ENCODE results near the gene ZPBP2. TPM values are rescaled to one million over a fixed set of nuclear protein-coding genes. Genes with fewer than 3 reads are reported as not detected.

The ZPBP2 gene
- total RNA-seq, 1 experiment from 2014 or later = not detected

- no peaks in the 10 kb centered on the region for H3K27me3 ChIP-seq (ENCODE audit: low read length)
- no peak overlapping the region for H3K9ac ChIP-seq (ENCODE audit: low read length)
- ChIA-PET POLR2A (ENCODE audit: unreplicated experiment) (no interaction called here), CTCF (no interaction called here)
- peaks cover 4% of the 10 kb centered on the region for H3F3A ChIP-seq (ENCODE audit: low read length, unreplicated experiment)
- H3K27ac ChIP-seq (ENCODE audit: low read length) = no peak overlapping the region
- no peak overlapping the region for H3K4me3 ChIP-seq (ENCODE audit: low read length)
- H4K20me1 ChIP-seq (ENCODE audit: low read length) = no peaks in the 10 kb centered on the region
- no peaks in the 10 kb centered on the region for H3K9me3 ChIP-seq (ENCODE audit: low read length)
- intact Hi-C loops (cut with micrococcal nuclease) = loop anchor here (2.0 kb wide), 1 partner anchor 33 kb away; no protein-coding TSS in a partner anchor
- H3K36me3 ChIP-seq (ENCODE audit: low read depth, low read length) = no peaks in the 10 kb centered on the region; the same call in 1 of the 2 replicates
- peaks cover 25% of the 10 kb centered on the region for H3K79me2 ChIP-seq (ENCODE audit: low read length)
- no peak overlapping the region for H2AFZ ChIP-seq (ENCODE audit: low read length)
- H3K4me2 ChIP-seq (ENCODE audit: low read length) = no peak overlapping the region; the same call in 1 of the 2 replicates
- DNase-seq = no peak
- TF ChIP-seq EZH2 (IDR thresholded peaks at IDR 0.05; ENCODE audit: low read length, unreplicated experiment) = no peak
- TF ChIP-seq CTCF (conservative IDR thresholded peaks at IDR 0.05; ENCODE audit: low read depth, low read length) = no peak
- no peak for TF ChIP-seq EZH2phosphoT487 (IDR thresholded peaks at IDR 0.05; ENCODE audit: borderline replicate concordance, low read length)
- BruUV-seq (replicated peaks) = no TSS peak
- no peaks in the 10 kb centered on the region for H3K9me2 ChIP-seq (replicated peaks; ENCODE audit: low read length)
- peaks cover 43% of the 10 kb centered on the region for H3K4me1 ChIP-seq (ENCODE audit: insufficient read depth, low read length)
- ATAC-seq = no peak
Measured at GRCh38 chr17:39925282-39926134, 57.5 kb downstream of the ZPBP2 start.

DNA sequence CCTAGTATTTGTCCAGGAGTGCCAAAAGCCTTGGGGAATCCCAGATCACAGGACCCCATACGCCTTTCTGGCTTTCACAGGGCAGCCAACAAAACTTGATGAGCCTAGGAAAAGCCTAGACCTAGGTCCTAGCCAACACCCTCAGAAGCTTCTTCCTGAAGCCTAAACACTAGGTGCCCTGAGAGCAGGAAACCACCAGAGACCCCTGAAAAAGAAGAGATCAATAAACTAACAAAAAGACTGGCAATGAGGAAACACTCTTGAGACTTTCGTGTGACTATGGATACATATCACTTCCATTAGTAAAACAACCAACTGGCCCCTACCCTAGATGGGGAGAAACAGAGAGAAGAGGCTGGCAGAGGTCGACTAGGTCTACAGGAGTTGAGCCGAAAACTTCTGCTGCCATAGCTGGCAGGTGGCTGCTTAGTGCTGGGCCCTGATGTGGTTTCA lies 58.2 kb downstream of the ZPBP2 start:
- no TSS peak for BruUV-seq (replicated peaks)
- Histone ChIP-seq H3K9me3 (ENCODE audit: low read length) (no peaks in the 10 kb centered on the region), H3K9ac (ENCODE audit: low read length) (no peak overlapping the region), H3K27ac (ENCODE audit: low read length) (no peak overlapping the region), H3K79me2 (ENCODE audit: low read length) (peaks cover 25% of the 10 kb centered on the region), H3K27me3 (ENCODE audit: low read length) (no peaks in the 10 kb centered on the region), H3F3A (ENCODE audit: low read length, unreplicated experiment) (peaks cover 4% of the 10 kb centered on the region), H3K9me2 (replicated peaks; ENCODE audit: low read length) (no peaks in the 10 kb centered on the region), H3K4me1 (ENCODE audit: insufficient read depth, low read length) (peaks cover 43% of the 10 kb centered on the region), H3K36me3 (ENCODE audit: low read depth, low read length) (no peaks in the 10 kb centered on the region; the same call in 1 of the 2 replicates), H4K20me1 (ENCODE audit: low read length) (no peaks in the 10 kb centered on the region), H3K4me3 (ENCODE audit: low read length) (peak overlapping the region; percentile 93), H3K4me2 (ENCODE audit: low read length) (peak overlapping the region; percentile 97), H2AFZ (ENCODE audit: low read length) (no peak overlapping the region)
- no peak for DNase-seq
- CTCF ChIA-PET = no interaction called here
- POLR2A ChIA-PET (ENCODE audit: unreplicated experiment) = no interaction called here
- TF ChIP-seq EZH2phosphoT487 (IDR thresholded peaks at IDR 0.05; ENCODE audit: borderline replicate concordance, low read length) (no peak), EZH2 (IDR thresholded peaks at IDR 0.05; ENCODE audit: low read length, unreplicated experiment) (no peak), CTCF (conservative IDR thresholded peaks at IDR 0.05; ENCODE audit: low read depth, low read length) (no peak)
- no peak for ATAC-seq
- intact Hi-C loops (cut with micrococcal nuclease) = loop anchor here (2.0 kb wide), 1 partner anchor 33 kb away; no protein-coding TSS in a partner anchor
